SH-SY5Y (cell line): ENCODE data around the gene UXS1.

Experiments used
- GATA2 ChIP-seq: IDR thresholded peaks from 2 replicates; pipeline ENCODE4 v1.6.1; 2011; ENCODE audit warnings: mild to moderate bottlenecking, low read depth, low read length
- GATA3 ChIP-seq: IDR thresholded peaks from 2 replicates; pipeline ENCODE4 v1.6.1; 2011; ENCODE audit warnings: low read depth, mild to moderate bottlenecking, low read length, moderate library complexity

UXS1 gene

DNA sequence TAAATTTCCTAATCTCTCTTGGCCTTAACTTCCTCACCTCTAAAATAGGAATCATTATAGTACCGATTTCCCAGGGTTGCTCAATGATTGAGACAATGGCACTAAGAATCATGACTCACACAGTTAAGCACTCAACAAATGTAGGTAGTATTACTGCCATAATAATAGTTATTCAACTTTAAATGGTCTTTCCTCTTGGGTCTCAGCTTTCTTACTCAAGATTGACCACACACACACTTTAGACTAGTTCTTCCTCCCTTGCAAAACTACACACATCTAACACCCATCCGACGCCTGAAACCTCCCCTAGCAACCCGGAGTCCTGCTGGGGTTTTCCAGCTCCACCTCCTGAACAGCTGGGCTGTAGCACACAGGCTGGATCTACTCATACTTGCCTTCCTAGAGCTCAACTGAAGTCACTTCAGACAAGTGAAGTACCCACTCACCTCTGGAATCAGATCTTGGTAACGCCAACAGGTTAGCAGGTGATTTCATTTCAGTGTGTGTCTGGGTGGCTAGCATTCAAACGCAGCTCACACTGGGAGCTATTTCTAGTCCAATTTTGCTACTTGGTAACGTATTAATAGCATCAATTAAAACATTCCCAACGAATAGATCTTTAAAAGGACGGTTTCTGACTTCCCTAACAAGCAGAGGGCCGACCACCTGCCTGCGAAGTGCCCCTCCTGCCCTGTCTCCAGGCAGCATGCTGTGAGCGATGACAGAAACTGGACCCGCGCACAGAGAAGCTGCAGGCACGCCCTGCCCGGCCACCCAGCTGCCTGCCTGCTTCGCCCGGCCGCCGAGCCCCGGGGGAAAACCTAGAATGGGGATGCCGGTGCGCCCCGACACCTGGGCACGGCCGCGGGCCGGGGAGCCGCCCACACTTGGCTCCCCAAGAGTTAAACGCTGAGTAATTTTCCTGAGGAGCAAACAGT lies 1.1 kb downstream of the UXS1 start:
- TF ChIP-seq GATA3 (no peak), GATA2 (no peak)

DNA sequence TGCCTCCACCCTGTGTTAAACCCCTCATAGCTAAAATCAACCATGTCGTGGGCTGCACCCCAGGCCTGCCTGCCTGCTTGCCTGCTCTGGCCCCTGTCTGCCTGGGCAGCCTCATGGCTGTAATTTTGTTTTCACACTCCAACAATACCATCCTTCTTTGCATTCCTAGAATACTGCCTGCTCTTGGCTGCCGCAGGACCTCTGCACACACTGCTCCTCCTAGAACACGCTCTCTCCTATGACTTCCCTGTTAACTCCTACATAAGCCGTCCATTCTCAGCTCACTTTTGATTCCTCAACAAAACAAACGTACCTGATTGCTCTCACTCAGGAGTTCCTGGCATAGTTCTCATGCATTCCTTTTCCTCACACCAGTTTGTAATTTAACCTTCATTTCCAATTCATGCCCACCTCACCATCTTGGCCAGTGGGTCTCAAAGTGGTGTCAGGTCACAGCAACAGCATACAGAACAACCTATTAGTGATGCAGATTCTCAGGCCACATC lies 2.5 kb downstream of the UXS1 start:
- no peak for TF ChIP-seq GATA2
- no peak for TF ChIP-seq GATA3

DNA sequence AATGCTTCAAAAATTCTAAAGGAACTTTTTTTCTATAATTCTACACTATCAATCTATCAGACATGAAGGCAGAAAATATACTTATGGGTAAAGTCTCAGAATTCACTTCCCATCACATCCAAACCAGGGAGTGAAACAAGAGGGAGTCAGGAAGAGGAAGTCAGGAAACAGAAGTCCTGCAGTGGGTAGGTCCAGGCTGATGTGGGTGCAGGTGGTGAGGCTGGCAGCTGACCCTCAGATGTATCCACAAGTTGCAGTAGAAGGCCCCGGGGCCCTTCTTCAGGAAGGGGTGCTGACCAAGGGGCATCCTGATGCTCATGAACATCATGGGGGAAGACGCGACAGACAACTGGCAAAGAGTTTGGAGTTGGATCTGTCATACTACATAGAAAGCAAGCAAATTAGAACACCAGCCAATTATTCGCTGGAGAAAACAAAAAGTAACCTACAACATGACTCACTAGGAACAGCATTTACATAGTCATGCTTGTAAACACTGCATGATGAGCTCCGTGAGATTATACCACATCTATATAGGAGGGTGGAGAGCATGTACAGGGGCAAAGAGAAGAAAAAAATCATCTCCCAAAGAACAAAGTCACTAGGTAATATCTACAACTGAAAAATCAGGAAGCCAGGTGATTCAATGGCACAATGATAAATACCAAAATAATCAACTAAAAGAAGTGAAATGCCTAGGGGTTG lies 4.2 kb downstream of the UXS1 start:
- no peak for TF ChIP-seq GATA3
- TF ChIP-seq GATA2, result no peak

DNA sequence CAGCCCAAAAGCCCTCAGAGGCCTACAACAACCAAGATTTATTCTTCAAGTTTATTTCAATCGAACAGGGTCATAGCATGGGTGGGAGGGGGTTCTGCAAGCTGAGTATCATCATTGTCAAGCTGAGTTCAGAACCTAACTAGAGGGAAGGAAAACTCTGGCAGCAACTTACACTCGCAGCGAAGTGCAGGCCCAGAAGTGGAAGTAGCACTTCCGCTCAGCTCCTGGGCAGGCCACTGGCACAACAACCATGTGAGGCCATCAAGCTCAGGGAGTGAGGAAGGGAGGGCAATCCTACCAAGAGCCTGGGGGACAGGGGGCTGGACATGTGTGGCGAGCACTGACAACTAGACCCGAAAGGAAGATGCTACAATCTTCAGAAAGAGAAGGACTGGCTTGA lies 4.8 kb downstream of the UXS1 start:
- no peak for TF ChIP-seq GATA2
- TF ChIP-seq GATA3, result no peak

DNA sequence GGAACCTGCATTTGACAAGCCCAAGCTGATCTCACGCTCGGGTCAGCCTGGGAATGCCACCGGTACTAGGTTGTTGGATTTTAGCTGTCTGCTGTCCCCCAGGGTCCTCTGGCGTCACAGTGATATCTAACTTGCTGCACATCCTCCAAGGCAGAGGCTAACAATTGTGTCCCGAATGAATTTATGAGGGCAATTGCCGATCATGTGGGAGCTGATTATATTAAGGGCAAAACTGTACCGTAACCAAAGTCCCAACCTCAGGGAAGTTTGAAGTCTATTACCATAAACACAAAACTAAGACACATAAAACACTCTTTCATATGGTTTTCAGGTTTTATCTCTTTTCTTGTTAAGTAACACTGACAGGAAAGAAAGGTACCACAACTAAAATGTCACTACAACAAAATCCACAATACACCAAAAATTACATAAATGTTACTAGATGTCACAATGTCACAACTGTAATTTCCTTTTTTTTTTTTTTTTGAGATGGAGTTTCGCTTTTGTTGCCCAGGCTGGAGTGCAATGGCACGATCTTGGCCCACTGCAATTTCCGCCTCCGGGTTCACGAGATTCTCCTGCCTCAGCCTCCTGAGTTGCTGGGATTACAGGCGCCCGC lies 6.7 kb downstream of the UXS1 start:
- TF ChIP-seq GATA2 (no peak), GATA3 (no peak)

DNA sequence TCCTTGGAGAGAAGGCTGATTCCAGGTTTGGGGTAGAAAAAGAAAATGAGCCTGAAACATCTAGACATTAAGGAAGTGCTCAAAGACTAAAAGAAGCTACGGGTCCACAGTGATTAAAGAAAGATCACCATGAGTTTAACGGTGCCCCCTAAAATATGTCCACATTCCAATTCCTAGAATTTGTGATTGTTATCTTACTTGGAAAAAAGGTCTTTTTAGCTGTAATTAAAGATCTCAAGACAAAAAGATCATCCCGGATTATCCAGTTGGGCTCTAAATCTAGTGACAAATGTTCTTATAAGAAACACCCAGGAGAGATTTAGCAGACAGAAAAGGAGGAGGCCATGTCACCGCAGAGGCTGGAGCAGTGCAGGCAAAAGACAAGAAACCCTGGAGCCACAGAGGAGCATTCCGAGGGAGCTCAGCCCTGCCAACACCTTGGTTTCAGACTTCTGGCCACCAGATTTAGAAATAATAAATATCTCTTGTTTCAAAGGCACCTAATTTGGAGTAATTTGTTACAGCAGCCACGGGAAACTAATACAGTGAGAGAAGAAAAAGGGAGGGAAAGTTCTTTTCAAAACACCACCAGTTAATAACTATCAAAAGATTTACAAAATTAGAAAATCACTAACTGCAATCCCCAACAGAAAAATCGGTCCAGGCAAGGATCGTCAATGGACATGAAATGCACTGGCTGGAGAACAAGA lies 8.5 kb downstream of the UXS1 start:
- TF ChIP-seq GATA2, result no peak
- no peak for TF ChIP-seq GATA3

DNA sequence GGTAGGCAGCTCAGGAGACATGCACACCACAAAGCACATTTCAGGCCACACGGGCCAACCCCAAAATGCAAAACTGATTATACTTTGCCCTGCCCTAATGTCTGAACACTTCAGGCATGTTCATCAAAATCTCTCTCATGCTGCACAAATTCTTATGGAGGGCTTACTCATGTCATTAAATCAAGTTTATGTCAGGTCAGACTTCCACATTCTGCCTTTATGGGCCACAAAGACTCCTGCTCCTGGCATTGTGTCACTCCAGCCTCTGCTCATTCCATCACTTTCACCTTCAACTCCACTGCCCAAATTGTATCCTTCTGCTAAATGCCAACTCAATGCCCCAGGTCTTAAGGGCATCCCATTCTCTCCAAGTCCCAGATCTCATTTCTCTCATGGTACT lies 9.2 kb downstream of the UXS1 start:
- TF ChIP-seq GATA2, result no peak
- TF ChIP-seq GATA3, result no peak

DNA sequence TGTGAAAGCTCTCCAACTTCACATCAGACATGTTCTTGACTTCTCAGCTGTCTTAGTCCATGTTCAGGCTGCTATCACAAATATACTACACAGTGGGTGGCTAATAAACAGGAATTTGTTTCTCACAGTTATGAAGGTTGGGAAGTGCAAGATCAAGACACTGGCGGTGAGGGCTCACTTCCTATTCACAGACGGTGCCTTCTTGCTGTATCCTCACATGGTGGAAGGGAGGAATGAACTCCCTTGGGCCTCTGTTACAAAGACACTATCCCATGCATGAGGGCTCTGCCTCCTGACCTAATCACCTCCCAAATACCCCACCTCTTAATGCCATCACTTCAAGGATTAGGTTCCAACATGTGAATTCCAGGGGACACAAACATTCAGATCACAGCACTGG lies 9.7 kb downstream of the UXS1 start:
- no peak for TF ChIP-seq GATA3
- TF ChIP-seq GATA2, result no peak

DNA sequence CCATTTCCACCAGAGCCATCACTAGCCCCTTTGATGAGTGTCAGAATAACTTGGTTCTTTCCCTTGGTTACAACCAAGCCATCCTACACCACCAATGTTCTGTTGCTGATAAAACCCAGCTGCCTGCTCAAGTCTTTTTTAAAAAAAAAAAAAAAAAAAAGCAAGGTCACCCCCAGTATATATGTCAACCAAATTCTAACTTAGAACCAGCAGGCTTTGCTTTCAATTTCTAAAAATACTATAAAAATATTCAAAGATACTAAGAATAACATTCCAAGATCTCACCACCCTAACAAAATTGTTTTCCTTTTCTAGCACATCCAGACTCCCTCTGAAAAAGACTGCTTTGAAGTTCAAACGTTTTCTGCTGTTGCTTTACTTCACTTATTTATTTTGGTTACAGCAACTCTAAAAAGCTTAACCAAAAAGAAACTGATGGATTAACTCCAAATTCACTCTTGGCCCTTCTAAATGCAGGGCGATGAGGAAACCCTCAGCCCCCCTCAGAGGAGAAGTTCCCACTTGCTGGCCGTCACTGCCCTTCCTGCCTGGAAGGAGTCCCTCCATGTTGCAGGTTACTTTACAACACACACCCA lies 10.9 kb downstream of the UXS1 start:
- TF ChIP-seq GATA3 (no peak), GATA2 (no peak)

DNA sequence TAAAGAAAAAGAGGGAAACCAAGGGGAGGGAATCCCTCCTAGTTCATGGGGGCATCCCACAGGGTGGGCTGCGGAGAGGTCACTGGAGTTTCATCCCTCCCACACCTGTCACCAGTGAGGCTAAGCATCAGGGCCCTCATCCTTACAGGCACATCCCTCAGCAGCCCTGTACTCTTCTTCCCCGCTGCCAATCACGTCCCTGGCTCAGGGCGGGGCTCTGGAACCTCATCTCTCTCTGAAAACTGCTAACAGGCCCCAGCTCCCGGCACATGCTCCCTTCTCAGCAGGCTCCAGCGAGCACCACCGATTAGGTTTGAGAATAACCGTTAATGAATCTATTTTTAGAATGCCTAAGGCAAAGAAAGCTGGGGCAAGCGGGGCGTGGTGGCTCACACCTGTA lies 13.0 kb downstream of the UXS1 start:
- TF ChIP-seq GATA2, result no peak

DNA sequence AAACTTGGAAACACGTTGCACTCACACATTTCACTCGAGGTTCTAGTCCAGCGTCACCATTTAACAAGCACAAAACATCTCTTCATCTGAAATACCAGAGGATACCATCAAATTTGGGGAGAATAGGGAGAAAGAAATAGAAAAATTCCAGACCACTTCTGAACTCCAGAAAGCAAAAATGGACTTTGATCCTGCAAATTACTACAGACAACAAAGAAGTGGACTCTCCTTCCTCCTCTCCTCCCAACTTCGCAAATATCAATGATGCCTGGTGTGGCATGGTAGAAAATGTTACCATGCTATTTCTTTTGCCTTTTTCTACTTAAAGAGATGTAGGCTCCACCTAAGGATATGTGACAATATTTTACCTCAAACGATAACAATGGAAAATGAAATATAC lies 13.5 kb downstream of the UXS1 start:
- TF ChIP-seq GATA2, result no peak
- no peak for TF ChIP-seq GATA3

DNA sequence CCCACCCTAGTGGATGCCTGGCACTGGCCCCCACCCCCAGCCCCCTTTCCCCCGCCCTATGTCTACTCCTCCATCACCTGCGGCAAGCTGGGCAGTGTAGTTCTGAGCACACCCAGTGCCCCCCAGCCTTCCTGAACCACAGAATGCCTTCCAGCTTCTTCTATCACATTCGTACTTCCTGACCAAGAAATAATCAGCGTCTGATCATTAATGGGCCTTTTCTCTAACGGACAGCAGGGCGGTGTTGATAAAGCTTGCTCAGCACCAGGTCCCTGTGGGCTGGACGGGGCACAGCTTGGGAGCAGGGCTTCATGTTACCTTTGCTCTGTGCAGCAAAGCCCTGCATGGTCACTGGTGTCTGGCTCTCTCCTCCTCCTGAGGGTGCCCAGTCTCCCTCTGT lies 15.4 kb downstream of the UXS1 start:
- no peak for TF ChIP-seq GATA2

DNA sequence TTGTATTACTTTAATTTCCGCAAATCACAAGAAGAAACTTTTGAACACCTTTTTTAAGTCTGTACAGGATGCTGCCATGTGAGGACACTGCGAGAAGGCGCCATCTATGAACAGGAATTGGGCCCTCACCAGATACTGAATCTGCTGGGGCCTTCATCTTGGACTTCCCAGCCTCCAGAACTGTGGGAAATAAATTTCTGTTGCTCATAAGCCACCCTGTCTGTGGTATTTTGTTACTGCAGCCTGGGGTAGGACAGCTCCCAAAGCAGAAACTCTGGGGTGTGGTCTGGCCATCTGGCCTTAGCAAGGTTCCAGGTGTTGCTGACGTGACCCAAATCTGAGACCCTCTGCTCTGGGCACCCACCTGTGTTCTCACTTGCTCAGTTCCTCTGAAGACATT lies 16.5 kb downstream of the UXS1 start:
- TF ChIP-seq GATA2 (no peak), GATA3 (no peak)

DNA sequence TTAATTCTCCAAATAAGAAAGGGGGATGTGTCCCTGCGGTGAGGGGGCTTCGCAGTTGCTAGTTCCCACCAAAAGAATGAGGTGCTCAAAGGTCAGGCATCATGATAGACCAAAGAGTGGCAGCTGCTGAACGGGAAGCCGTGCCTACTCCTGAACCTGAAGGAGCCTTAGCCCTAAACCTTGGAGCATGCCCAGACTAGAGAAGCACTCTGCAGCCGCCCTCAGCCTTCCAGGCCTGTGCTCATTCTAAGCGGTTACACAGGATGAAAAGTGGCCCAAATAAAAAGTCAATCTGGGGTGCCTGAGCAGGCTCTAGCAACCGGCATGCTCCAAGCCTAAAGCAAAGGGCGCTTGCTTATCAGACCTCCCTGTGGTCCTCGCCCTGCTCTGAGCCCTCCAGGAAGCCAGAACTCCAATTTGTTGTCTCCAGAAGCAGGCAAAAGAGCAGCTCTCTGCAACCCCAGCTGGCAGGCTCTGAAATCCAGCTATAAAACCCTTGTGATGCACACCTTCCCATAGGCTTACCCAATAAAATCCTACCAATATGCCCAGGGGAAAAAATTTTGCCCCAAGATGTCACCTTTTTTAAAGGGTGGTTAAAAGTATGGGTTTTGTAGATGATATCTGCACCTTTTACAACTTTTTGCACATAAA lies 17.5 kb downstream of the UXS1 start:
- TF ChIP-seq GATA3 (no peak), GATA2 (no peak)
